HepG2 (cell line): Measurements from ENCODE around the gene G6PC3. TPM values are rescaled to one million over a fixed set of nuclear protein-coding genes. Genes with fewer than 3 reads are reported as not detected.

Experiments
- ATAC-seq: fragments of 200-7000 bp; cut with Tn5 transposase; 3 replicates; pipeline ENCODE4 v1.9.1; 2020; ENCODE audit warnings: mild to moderate bottlenecking, moderate library complexity
- BruUV-seq: library from RNA; stranded (reverse); fragments of 400-500 nt; replicated peaks from 2 replicates; lab custom pipeline; 2021; lab: Mats Ljungman, UMichigan
- CTCF ChIA-PET: fragments of 300-600 bp; formaldehyde crosslinking; extraction: SDS; loops from one replicate; lab custom pipeline; 2021; ENCODE audit warnings: low total read pairs, inconsistent platforms, low intra/inter-chr PET ratio; lab: Yijun Ruan, JAX
- POLR2A ChIA-PET: fragments of 350-600 bp; sonication (Branson Sonifier 250); formaldehyde crosslinking; loops from one replicate; lab custom pipeline; 2020; ENCODE audit warnings: antibody characterized with exemption, inconsistent platforms; lab: Yijun Ruan, JAX
- DNase-seq: peaks from one replicate; pipeline ENCODE4 v3.0.0-alpha.2; 2015; ENCODE audit warnings: low spot score
- FAIRE-seq: peaks from 3 replicates; lab custom pipeline; 2011; peaks lifted over from hg19 to GRCh38; lab: Jason Lieb, UNC
- H2AFZ ChIP-seq: one replicate; pipeline ENCODE4 v1.6.1; 2011; ENCODE audit warnings: low read length, inconsistent platforms
- H3K27ac ChIP-seq: fragments of 300-600 bp; 3 replicates; pipeline ENCODE4 v1.8.0; 2011; ENCODE audit warnings: mixed run types, mild to moderate bottlenecking, mixed read lengths, low read length, inconsistent platforms; ENCODE audit not compliant: insufficient read depth; ENCODE audit errors: extremely low read length
- H3K27me3 ChIP-seq, 2 experiments: fragments of 200-600 bp in 1 of 2; 2 replicates in 1 of 2; 3 replicates in 1 of 2; pipeline versions ENCODE4 v1.6.0 to v1.8.0; 2011; ENCODE audit warnings: low read length in 2 of 2, mild to moderate bottlenecking in 2 of 2, moderate library complexity in 2 of 2, inconsistent platforms in 1 of 2; ENCODE audit not compliant: insufficient read depth in 2 of 2, control insufficient read depth in 1 of 2
- H3K36me3 ChIP-seq, 2 experiments: fragments of 200-600 bp in 1 of 2; replicated peaks in 1 of 2; 2 replicates in 1 of 2; 3 replicates in 1 of 2; pipeline versions ENCODE4 v1.5.1 to v1.8.0; 2011; ENCODE audit warnings: low read length in 2 of 2, inconsistent platforms in 1 of 2; ENCODE audit not compliant: insufficient read depth in 2 of 2, control insufficient read depth in 1 of 2
- H3K4me1 ChIP-seq: 2 replicates; pipeline ENCODE4 v1.5.1; 2012; ENCODE audit warnings: low read length, inconsistent platforms; ENCODE audit not compliant: insufficient read depth
- H3K4me2 ChIP-seq: 2 replicates; pipeline ENCODE4 v1.6.0; 2011; ENCODE audit warnings: low read depth, low read length, inconsistent platforms
- H3K4me3 ChIP-seq, 3 experiments: fragments of 200-600 bp in 1 of 3; sonication (generic), shearing (Covaris generic) in 1 of 3; replicated peaks in 1 of 3; 2 replicates each; pipeline ENCODE4 v1.5.1; 2011 to 2016; ENCODE audit warnings: low read length in 3 of 3, inconsistent platforms in 2 of 3, low read depth in 2 of 3, mild to moderate bottlenecking in 2 of 3, control low read depth in 1 of 3, mixed read lengths in 1 of 3; ENCODE audit not compliant: insufficient read depth in 1 of 3
- H3K79me2 ChIP-seq: one replicate; pipeline ENCODE4 v1.6.1; 2011; ENCODE audit warnings: low read length, inconsistent platforms; ENCODE audit not compliant: insufficient read depth
- H3K9ac ChIP-seq: 2 replicates; pipeline ENCODE4 v1.6.0; 2011; ENCODE audit warnings: mild to moderate bottlenecking, low read depth, low read length, inconsistent platforms; ENCODE audit not compliant: insufficient read depth
- H3K9me3 ChIP-seq: 2 replicates; pipeline ENCODE4 v1.5.1; 2012; ENCODE audit warnings: mild to moderate bottlenecking, low read length
- H4K20me1 ChIP-seq: 2 replicates; pipeline ENCODE4 v1.6.0; 2011; ENCODE audit warnings: inconsistent platforms, mild to moderate bottlenecking, low read length, moderate library complexity; ENCODE audit not compliant: insufficient read depth
- AGO2 ChIP-seq: fragments of 200-400 bp; formaldehyde crosslinking; optimal IDR thresholded peaks from 2 replicates; pipeline ENCODE3; 2017; ENCODE audit warnings: mild to moderate bottlenecking, low read depth, low read length, moderate library complexity
- ARNT2 ChIP-seq: sonication (generic); formaldehyde crosslinking; IDR thresholded peaks from 2 replicates; pipeline ENCODE4 v1.8.0; 2022; ENCODE audit warnings: mild to moderate bottlenecking, low read depth, missing genetic modification reagents, moderate library complexity
- GATA4 ChIP-seq: sonication (generic); IDR thresholded peaks from 2 replicates; pipeline ENCODE4 v1.6.1; 2016; ENCODE audit warnings: antibody characterized with exemption, low read depth, borderline replicate concordance
- HES4 ChIP-seq: sonication (generic); formaldehyde crosslinking; IDR thresholded peaks from 2 replicates; pipeline ENCODE4 v1.9.0; 2021; ENCODE audit warnings: mild to moderate bottlenecking, missing genetic modification reagents, borderline replicate concordance
- HNRNPLL ChIP-seq: fragments of 200-400 bp; formaldehyde crosslinking; IDR thresholded peaks from 2 replicates; pipeline ENCODE4 v1.6.1; 2017; ENCODE audit warnings: mild to moderate bottlenecking, low read depth, low read length; ENCODE audit not compliant: poor library complexity, severe bottlenecking
- IKZF4 ChIP-seq: sonication (generic); formaldehyde crosslinking; IDR thresholded peaks from 2 replicates; pipeline ENCODE4 v1.5.1; 2020; ENCODE audit warnings: borderline replicate concordance, mild to moderate bottlenecking, low read depth, missing genetic modification reagents; ENCODE audit errors: not compliant biosample characterization
- MYNN ChIP-seq: sonication (generic); formaldehyde crosslinking; IDR thresholded peaks from 2 replicates; pipeline ENCODE4 v1.4.0; 2020; ENCODE audit warnings: mild to moderate bottlenecking, low read depth, missing genetic modification reagents
- ZNF350 ChIP-seq: sonication (generic); formaldehyde crosslinking; IDR thresholded peaks from 2 replicates; pipeline ENCODE4 v1.4.0; 2020; ENCODE audit warnings: mild to moderate bottlenecking, low read depth, missing genetic modification reagents, borderline replicate concordance
- ZNF720 ChIP-seq: sonication (generic); formaldehyde crosslinking; IDR thresholded peaks from 2 replicates; pipeline ENCODE4 v1.4.0; 2020; ENCODE audit warnings: missing genetic modification reagents
- WGBS: methylation state at CpG from one replicate; pipeline ENCODE4 v1.1.6; 2017; ENCODE audit warnings: low lambda C conversion rate; 5-methylcytosine and 5-hydroxymethylcytosine counted together
- in situ Hi-C: cut with HindIII; loops from 2 replicates; pipeline ENCODE4 v1.10.0; 2017; ENCODE audit warnings: low pct_unique_long_range_greater_than_20kb; ENCODE audit not compliant: extremely low pct_ligation_motif_present
- intact Hi-C: fragments of 100-400 bp; cut with micrococcal nuclease; formaldehyde crosslinking; loops from one replicate; pipeline ENCODE4 v1.10.0; 2022; ENCODE audit not compliant: unreplicated experiment
- polyA plus RNA-seq, 8 experiments: library from polyadenylated mRNA; depleted of rRNA in 3 of 8; stranded (reverse) in 7 of 8; unstranded in 1 of 8; fragments of >200 nt; fragmentation: Illumina TruSeq in 4 of 8; extraction: Trizol in 4 of 8; gene quantifications; 2 replicates each; pipeline versions ENCODE4 v1.2.1 to v1.2.3, GENCODE V29; 2011 to 2016; ENCODE audit warnings: low read depth in 4 of 8, missing spikeins in 1 of 8, mixed read lengths in 1 of 8; ENCODE audit not compliant: insufficient read depth in 1 of 8
- total RNA-seq, 5 experiments: library from RNA; depleted of rRNA; stranded (reverse); fragments of >200 nt; fragmentation: Illumina TruSeq; extraction: Trizol; gene quantifications; 2 replicates each; pipeline ENCODE4 v1.2.3, GENCODE V29; 2016; ENCODE audit warnings: low read depth in 1 of 5
- TF ChIP-seq, protein P1 (sequence below): sonication (generic); formaldehyde crosslinking; IDR thresholded peaks from 2 replicates; pipeline ENCODE4 v1.9.0; 2021; ENCODE audit warnings: missing genetic modification reagents, borderline replicate concordance
- TF ChIP-seq, protein P2 (sequence below): sonication (generic); formaldehyde crosslinking; IDR thresholded peaks from 2 replicates; pipeline ENCODE4 v1.9.0; 2022; ENCODE audit warnings: missing genetic modification reagents, mild to moderate bottlenecking, borderline replicate concordance

The G6PC3 gene
- total and polyA plus RNA-seq, 2 of the 13 experiments (the other 11 are each of a cell fraction or from before 2014, with no cell fraction given), result 38.5 to 75.8 TPM

DNA sequence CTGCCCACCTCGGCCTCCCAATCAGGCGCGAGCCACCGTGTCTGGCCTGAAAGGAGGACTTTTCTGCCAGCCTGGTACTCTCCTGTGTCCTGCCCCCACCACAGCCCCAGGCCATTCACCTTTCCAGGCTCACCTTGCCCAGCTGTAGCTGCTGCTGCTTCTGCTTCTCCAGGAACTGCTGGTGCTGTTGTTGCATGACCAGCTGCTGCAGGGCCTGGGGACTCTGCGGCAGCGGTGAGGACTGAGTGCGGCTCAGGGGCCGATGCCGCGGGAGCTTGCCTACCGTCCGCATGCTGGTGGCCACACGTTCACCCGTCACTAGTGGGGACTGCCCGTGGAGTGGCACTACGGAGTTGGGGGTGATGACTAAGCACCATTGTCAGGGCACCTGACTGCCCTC, 17.7 kb downstream of the G6PC3 start:
- H3K9me3 ChIP-seq, result no peaks in the 10 kb centered on the region
- BruUV-seq, result no TSS peak
- H3K36me3 ChIP-seq, result peaks cover 25 to 50% of the 10 kb centered on the region in 2 experiments
- DNase-seq, result no peak
- 94% methylated on average over 16 of the region's 16 CpGs for WGBS
- H3K27me3 ChIP-seq, result no peaks in the 10 kb centered on the region
- no peak overlapping the region for H3K4me3 ChIP-seq
- H3K4me2 ChIP-seq, result no peak overlapping the region
- no peak overlapping the region for H2AFZ ChIP-seq
- H3K4me1 ChIP-seq, result peaks cover 31% of the 10 kb centered on the region
- TF ChIP-seq HES4 (CRISPR knock-in tag) (0 out of 2 replicates have a peak, but pooled peaks have one; percentile 43), IKZF4 (CRISPR knock-in tag) (no peak), ZNF720 (CRISPR knock-in tag) (no peak), AGO2 (peak; percentile 76), ARNT2 (no peak), GATA4 (no peak), HNRNPLL (peak; percentile 31), ZNF350 (CRISPR knock-in tag) (no peak), MYNN (no peak)
- TF ChIP-seq, protein P1, sequence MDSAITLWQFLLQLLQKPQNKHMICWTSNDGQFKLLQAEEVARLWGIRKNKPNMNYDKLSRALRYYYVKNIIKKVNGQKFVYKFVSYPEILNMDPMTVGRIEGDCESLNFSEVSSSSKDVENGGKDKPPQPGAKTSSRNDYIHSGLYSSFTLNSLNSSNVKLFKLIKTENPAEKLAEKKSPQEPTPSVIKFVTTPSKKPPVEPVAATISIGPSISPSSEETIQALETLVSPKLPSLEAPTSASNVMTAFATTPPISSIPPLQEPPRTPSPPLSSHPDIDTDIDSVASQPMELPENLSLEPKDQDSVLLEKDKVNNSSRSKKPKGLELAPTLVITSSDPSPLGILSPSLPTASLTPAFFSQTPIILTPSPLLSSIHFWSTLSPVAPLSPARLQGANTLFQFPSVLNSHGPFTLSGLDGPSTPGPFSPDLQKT (CRISPR knock-in tag), result no peak
- TF ChIP-seq, protein P2, sequence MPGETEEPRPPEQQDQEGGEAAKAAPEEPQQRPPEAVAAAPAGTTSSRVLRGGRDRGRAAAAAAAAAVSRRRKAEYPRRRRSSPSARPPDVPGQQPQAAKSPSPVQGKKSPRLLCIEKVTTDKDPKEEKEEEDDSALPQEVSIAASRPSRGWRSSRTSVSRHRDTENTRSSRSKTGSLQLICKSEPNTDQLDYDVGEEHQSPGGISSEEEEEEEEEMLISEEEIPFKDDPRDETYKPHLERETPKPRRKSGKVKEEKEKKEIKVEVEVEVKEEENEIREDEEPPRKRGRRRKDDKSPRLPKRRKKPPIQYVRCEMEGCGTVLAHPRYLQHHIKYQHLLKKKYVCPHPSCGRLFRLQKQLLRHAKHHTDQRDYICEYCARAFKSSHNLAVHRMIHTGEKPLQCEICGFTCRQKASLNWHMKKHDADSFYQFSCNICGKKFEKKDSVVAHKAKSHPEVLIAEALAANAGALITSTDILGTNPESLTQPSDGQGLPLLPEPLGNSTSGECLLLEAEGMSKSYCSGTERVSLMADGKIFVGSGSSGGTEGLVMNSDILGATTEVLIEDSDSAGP (CRISPR knock-in tag), result no peak
- H3K9ac ChIP-seq, result no peak overlapping the region
- no peak for ATAC-seq
- FAIRE-seq, result no peak
- in situ Hi-C loops, result no loop called here
- CTCF ChIA-PET, result no interaction called here
- H3K27ac ChIP-seq, result no peak overlapping the region
- no peaks in the 10 kb centered on the region for H3K79me2 ChIP-seq
- H4K20me1 ChIP-seq, result no peaks in the 10 kb centered on the region
- intact Hi-C loops, result no loop called here
- POLR2A ChIA-PET, result interaction anchor here (1.1 to 2.3 kb wide), 7 partner anchors 13 to 28 kb away, joined by 3 to 12 read pairs (median 8); partner anchors contain the start of genes G6PC3 and LSM12
